DMS79 (cell line): ENCODE results near the gene PDE6A.

Source experiments
- DNase-seq: peaks from one replicate; lab custom pipeline; 2025; lab: John Stamatoyannopoulos, UW

PDE6A gene

DNA sequence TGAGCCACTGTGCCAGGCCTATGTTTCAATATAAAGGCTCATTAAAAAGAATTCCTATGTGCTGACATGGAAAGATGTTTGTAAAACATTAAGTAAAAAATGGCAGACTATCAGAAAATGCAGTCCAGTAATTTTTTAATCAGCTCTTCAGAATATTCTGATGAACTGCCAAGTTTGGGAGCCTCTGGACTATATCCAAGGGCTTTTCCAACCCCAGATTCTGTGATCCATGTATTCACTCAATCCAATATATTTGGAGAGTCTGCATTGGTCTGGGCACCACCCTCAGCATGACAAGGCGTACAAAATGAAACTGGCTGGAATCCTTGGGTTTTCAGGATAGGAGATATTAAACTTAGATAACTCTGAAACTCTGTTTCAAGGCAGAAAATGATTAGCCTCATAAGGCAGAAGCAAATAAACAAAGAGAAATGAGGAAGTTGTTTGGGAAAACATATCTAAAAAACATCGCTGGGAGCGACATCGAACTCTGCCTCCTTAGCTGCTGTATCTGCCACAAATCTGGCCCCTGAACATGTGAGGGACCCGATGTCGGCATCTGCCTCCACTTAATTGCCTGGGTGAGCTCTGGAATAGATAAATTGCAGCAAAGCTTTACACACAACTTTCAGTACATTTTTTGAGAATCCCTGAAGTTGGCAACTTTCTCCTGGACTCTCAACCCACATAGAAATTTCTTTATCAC lies 14.4 kb downstream of the PDE6A start:
- DNase-seq, result no peak

DNA sequence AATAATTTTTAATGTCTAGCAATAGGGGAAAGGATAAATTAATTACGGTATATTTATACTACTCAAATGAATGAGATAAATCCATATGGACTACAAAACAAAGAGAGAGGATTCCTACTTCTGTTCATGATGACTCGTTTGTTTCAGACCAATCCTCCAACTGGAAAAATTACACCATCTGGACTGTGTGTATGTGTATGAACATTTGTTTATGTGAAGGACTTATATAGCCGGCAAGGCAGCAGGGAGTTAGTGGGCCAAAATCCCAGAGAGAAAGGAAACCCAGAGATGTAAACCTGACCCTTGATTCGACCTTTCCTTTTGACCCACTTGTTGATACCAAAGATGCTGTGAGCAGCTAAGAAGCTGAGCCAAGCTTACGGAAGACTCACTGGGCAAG lies 20.1 kb downstream of the PDE6A start:
- DNase-seq, result no peak

DNA sequence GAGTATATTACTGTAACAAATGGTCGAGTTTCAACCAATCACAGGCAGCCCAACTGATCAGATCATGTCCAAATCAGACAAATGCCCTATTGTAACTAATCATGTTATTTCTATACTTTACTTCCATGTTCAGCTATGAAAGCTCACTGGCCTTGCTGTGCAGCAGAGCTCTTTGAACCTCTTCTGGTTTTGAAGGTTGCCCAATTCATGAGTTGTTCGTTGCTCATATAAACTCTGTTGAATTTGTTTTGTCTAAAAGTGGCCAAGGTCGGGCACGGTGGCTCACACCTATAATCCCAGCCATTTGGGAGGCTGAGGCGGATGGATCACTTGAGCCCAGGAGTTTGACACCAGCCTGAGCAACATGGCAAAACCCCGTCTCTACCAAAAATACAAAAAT lies 21.6 kb downstream of the PDE6A start:
- no peak for DNase-seq

DNA sequence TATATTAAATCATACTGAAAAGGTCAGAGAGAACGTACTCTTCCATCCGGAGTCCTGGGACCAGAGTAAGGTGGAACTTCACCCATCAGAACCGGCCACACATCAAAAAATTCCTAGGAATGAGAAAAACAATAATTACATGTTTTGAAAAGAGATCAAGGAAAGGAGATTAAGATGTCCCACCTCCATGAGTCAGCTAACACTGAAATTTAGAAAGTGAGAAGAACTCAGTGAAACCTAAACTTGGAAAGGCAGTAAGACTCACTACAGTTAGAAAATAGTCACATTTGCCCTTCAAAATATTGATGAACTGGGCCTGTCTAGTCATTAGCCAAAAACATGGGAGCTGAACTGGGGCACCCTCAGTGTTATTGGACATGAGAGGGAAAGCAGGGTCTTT lies 23.0 kb downstream of the PDE6A start:
- no peak for DNase-seq

DNA sequence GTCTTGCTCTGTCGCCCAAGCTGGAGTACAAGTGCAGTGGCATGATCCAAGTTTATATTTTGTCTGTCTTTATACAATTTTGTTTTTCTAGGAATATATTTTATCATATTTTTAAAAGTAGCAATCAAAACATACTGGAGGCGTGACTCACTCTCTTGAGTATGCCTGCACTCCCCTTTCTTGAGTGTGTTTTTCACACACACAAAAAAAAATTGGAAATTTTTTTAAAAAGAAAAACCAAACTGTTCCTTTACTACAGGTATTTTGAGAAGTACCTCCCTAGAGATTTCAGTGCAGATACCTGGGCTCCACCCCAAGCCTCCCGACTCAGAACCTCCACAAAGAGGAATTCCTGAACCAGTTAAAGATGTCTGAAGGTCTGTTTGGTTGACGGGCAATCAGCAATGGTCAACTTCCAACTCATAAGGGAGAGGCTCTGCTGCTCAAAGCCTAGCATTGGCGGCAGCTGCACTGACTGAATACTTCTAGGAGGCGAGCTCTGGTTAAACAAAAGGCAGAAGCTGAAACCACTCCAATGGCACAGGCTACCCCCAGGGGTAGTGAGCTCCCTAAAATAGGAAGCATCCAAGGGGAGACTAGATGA lies 27.4 kb downstream of the PDE6A start:
- no peak for DNase-seq

DNA sequence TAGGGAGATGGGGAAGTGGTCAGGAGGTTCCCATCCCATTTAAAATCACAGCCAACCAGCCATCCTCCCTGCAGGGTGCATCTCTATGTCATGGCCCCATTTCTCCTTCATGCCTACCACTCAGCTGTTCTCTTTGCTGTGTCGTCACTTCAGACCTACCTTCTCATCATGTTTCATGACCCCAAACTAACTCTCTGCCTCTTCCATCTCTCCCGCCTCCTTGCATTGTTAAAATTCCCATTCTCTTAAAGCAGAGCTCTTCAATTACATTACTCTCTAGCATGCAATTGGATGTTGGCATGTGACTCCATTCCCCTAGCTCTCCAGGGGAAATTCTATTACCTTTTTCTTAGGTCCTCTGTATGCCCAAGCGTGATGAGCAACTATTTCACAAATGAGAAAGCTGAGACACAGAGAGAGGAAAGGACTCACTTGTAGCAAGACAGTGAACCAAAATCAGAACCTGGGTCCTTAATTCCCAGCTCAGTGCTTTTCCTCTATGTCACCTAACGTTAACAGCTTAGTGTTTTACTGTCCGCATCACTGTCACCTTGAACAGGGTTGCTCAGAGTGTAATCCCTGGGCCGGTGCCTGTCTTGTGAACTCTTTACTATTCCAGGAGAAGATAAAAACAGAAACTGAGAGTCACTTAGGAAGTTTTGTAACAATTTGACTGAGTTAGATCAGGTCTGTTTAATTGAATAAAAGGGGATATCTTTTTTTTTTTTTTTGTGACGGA lies 28.1 kb downstream of the PDE6A start:
- DNase-seq, result no peak

DNA sequence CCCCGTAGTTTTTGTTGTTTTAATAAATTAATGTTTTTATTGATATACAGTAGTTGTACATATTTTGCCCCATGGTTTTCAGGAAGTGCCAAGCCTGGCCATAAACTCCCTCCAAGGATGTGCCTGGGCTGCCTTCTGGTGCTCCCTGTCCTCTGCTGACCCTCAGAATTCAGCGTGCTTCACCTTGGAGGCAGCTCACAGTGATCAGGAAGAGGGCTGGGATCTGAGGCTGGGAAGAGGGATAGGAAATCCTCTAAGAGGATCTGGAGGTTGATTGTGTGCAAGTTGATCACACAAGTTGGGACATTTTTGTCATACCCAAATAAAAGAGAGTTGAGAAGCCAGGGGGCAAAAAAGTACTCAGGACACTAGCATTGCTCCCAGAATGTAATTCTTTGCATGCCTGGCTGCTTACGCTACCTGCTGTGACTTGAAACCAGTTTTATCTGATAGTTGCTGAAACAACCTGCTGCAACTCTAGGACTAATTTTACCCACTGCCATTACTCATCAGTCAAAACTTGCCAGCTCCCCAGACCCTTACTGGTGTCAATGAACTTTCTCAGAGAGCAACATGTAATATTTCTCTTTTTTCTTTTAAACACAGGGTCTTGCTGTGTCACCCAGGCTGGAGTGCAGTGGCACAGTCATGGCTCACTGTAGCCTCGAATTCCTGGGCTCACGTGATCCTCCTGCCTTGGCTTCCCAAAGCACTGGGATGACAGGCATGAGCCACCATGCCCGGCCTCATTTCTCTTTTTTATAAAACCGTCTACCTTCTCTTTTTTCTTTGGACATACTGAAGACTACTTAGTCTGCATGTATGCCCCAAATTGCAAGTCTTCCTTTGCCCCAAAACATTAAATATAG lies 29.0 kb downstream of the PDE6A start:
- no peak for DNase-seq

DNA sequence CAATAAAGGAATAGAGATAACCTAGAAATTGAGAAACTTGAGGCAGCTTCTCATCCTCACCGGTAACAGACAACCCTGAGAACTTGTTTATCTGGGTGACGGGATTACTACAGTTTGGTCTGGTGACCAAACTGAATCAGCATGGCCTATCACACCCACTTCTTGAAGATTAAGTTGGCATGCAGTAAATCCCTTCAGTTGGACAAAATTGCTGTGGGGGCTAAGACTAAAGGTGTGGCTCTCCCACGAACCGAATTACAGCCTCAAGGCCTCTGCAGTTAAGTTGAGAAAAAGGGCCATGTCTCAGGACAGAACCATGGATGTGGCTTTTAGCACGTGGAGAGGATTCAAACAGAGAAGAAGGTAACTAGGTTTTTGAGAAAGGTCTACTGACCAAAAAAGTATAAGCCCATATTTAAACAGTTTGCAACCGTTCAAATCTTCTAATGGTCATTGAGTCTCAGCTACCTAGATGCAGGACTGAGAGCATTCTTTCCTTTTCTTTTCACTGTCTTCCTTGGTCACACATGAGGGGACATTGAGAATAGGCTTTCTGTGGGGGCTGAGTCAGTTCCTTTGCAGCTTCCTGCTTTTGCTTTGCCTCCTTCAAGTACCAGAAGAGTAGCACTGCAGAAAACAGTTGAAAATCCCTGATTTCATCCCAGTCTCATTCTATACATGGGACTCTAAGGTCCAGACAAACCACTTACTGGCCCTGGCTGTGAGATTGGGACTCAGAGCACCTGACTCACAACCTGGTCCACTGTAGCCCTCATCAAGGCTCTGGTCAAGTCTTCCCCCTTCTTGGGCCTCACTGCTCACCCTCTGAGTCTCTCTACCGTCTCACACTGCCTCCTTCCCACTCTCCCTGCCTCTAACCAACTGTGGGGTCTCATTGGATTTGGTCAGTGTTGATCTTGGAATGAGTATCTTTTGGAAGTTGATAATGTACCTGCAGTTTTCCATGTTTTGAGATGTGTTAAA lies 30.9 kb downstream of the PDE6A start:
- DNase-seq, result no peak

DNA sequence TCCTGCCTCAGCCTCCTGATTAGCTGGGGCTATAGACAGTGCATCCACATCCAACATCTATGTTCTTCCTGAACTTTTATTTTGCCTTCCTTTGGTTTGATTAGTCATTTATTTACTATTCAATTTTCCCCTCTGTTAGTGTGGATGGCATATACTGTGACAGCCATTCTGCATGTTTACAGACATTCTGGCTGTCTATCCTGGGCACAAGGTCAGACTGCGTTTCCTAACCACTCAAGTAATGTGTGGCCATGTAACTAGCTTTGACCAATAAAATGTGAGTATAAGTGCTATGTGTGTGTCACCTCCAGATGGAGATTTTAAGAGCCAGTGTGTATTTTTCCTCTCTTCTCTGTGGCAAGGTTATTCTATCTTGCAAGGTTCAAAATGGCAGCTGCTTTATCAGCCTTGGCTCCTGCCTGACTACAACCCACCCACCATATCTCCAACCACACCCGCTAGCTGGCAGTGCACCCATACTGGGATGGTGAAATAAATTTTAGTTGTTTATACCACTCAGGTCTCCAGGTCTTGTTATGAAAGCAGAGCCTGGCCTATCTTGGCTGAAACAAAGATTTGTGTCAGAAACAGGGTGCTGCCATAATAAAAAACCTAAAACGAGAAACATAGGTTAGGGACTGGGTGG lies 32.2 kb downstream of the PDE6A start:
- DNase-seq, result no peak

DNA sequence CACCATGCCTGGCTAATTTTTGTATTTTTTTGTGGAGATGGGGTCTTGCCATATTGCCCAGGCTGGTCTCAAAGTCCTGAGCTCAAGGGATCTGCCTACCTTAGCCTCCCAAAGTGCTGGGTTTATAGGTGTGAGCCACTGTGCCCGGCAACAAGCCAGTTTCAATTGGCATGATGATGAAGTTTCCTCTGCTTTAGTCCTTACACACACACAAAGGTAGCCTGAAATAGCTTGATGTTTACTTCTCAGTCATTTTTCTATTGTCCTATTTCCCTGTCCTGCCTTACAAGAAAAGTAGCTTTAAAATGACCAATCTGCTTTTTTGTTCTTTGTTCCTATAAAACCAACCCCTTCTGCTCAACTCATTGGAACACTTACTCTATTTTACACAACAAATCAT lies 33.6 kb downstream of the PDE6A start:
- no peak for DNase-seq

DNA sequence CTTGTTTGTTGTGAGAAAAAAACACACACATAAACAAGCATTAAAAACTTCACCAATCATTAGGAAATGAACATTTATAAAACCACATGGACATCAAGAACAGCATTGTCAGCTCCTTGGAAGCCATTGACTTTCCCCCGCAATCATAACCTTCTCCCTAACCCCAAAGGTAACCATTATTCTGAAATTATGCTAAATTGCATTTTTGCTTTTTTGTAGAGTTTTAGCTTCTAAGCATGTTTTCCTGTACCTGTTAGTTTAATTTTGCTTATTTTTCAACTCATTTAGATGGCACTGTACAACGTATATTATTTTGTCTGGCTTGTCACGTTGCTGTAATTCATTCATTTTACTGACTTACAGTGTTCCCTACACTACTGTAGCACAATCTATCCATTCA lies 36.8 kb downstream of the PDE6A start:
- no peak for DNase-seq

DNA sequence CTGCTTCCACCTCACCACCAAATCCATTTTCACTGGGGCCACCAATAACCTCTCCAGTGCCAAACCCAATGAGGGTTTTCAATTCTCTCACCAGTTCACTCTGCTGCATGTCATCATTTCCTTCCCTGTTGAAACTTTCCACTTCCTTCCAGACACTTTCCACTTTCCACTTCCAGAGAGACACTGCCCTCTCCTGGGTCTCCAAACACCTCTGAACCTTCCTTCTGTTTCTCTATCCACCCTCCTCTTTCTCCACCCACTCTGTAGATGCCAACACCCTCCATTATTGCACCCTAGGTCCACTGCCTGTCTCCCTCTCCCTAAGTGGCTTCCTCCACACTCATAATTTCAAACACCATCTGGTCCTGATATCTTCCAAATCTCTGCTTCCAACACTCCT lies 39.6 kb downstream of the PDE6A start:
- no peak for DNase-seq

DNA sequence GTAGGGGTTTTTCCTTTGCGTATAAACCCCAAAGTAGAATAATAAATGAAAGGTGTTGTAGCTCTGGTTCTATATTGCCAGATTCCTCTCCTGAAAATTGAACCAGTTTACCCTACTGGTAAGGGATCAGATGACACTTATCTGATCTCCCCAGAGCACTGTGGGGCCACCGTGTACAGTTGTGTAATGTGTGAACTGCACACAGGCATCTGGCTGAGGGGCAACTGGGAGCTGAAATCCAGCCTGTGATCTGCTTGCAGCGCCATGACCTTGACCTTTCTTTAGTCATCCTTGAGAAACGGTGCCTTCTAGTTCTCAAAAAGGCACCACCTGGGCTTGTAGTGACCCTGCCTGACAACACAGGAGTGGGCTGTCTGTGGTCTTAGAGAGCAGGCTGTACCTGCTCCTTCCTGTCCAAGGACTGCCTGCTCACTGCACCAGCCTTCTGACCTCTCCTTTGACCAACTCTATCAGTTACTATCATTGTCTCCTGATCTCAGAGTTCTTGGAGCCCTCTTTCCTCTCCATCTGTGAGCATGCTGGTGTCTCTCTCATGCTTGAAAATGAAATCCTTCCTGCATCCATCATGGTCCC lies 40.2 kb downstream of the PDE6A start:
- no peak for DNase-seq

DNA sequence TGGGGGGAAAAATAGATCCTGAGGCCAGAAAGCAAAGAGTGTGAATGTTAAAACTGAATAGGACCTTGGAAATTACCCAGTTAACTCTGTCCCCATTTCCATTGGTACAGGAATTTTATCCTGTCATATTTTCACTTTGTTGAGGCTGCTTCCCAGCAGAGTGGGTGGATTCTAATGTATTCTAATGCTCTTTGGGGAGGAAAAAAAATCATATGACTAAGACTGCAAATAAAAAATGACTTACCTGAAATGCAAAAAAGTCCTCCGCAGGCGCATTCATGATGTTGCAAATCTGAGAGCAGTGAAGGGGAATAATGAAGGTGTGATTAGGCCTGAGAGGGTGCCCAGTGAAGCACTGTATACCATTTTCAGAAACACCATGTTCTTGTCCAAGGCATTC lies 41.2 kb downstream of the PDE6A start:
- DNase-seq, result no peak

DNA sequence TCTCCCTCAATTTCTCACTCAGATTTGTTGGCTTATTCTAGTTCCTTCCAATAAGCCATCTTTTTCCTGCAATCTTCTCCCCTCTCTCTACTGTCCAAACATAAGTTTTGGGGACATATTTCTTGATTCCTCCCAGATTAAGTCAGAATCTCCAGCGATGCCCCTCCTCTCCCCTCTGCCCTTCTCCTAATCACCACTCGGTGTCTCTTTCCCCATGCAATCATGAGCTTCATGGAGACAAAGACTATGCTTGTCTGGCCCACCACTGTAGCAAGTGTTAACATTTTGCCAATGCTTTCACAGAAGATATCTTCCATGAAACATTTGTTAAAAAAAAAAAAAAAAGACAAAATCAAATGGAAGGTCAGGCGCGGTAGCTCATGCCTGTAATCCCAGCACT lies 42.4 kb downstream of the PDE6A start:
- no peak for DNase-seq

DNA sequence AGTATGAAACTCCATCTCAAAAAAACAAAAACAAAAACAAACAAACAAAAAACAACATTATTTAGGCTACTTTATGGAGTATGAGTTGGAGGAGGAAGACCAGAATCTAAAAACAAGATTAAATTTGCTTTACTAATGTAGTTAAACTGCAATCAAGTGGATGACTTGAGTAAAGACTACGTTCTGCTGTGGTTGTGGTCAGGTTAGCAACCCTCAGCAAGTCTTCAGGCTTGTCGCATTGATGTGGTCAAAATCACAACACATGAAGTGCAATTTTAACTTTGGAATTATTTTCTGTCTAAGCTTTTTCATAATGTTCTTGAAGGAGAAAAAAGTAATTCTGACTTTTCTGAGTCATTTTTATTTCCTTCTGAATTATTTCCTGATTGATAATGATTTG lies 43.1 kb downstream of the PDE6A start:
- DNase-seq, result no peak

DNA sequence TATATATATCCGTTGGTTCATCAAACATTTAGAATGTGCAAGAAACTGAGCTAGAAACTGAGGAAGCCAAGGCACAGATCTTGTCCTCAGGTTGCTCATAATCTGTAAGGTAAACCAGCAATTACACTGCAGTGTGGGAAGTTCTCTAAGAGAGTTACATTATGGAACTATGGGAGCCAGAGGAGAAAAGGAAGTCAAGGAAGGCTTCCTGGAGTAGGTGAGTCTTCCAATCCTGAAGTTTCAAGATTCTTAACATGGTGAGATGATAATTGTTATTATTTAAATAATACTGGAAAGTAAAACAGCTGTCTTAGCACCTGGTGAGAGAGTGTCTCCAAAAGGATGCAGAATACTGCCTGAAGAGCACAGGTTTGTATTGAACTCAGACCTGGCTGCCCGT lies 44.2 kb downstream of the PDE6A start:
- no peak for DNase-seq

DNA sequence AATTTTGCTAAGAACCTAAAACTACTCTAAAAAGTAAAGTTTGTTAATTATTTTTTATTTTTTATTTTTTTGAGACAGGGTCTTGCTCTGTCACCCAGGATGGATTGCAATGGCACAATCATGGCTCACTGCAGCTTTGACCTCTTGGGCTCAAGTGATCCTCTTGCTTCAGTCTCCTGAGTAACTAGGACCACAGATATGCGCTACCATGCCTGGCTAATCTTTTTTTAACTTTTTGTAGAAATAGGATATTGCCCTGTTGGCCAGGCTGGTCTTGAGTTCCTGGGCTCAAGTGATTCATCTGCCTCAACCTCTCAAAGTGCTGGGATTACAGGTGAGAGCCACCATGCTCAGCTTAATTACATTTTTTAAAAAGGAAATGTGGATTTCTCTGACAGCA lies 45.8 kb downstream of the PDE6A start:
- no peak for DNase-seq

DNA sequence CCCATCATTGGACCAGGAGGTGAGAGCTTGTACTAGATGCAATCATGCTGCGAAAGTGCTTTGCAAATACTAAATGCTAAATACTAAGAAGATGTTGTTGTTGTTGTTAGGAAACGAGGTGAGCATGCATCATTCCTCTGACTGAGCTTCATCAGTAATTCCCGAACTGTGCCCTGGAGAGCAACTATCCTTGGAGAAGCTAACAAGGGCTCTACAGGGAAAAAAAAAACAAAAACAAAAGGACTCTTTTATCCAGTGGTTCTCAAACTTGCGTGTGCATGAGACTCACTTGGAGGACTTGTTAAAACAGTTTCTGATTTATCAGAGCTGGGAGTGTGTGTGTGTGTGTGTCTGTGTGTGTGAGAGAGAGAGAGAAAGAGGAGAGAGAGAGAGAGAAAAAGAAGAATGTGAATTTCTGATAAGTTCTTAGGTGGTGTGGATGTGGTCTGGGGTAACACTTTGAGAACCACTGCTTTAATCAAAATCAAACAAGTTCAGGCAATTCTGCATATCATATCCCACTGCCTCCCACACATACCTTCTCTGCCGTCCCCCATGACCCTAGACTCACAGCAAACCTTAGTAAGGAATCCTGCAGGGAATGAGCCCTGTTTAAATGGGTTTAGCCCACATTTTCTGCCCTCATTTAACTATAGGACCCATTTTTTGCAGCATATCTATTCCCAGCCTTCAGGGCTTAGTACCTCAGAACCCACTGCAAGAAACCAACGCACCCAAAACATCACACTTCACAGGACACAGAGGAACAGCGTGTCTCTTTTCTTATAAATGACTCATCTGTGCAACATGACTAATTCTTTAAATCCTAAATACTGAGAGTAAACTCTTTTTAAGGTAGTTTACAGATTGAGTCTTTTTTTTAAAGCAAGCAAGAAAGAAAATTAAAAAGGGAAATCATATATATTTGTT lies 48.9 kb downstream of the PDE6A start:
- no peak for DNase-seq
